GM21825 (cell line): Measurements from ENCODE around the gene ZNF428.
A peak's percentile ranks its signal among the peaks of the same experiment; 100 is the strongest.
"Not testable (repeated sequence)": the region's sequence is repeated elsewhere in the genome, so short reads cannot be mapped to it uniquely, and the experiment has no call there.

ENCODE experiments used
- ATAC-seq: cut with Tn5 transposase; IDR thresholded peaks from one replicate; pipeline ENCODE4 v1.9.1; 2021; ENCODE audit warnings: mild to moderate bottlenecking, moderate library complexity; ENCODE audit not compliant: unreplicated experiment

The ZNF428 gene, protein sequence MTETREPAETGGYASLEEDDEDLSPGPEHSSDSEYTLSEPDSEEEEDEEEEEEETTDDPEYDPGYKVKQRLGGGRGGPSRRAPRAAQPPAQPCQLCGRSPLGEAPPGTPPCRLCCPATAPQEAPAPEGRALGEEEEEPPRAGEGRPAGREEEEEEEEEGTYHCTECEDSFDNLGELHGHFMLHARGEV

DNA sequence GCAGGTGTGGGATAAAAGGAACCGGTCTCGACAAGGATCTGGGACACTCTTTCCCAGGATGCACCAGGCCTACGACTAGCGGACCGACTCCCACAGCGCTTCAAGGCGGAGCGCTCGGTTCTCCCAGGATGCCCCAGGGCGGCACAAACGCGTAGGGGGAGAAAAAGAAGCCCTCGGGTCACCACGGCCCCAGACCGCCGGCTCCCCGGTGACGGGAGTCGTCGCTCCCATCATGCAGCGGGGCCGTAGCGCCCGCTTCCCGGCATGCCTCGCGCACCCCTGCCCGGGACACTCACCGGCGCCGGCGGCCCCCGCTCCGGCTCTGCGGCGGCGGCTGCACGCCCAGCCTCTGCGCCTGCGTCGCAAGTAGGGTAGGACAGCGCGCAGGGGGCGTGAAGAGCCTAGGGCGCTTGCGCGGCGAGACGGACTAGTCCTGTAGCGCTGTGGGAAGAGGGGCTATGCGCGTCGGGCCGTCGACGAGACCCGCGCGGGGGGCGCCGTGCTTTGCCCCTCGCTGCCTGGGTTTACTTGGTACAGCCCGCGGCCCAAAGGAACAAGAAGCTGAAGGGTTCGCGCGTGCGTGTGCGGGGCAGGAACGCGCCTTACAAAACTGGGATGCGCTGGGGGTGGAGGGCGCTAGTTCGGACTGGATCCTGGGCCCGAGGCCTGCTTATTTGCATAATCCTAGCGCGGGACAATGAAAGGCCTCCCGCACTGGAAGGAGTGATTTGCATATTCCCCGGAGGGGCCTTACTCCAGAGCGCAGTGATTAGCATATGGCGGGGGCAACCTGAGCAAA, at the start of gene ZNF428:
Gene ZNF428, minus strand, starts transcription at position 368 of the 799 bp plus-strand sequence. CDS start 5,325 bp downstream, outside the sequence.
- ATAC-seq, result peak; percentile 72

DNA sequence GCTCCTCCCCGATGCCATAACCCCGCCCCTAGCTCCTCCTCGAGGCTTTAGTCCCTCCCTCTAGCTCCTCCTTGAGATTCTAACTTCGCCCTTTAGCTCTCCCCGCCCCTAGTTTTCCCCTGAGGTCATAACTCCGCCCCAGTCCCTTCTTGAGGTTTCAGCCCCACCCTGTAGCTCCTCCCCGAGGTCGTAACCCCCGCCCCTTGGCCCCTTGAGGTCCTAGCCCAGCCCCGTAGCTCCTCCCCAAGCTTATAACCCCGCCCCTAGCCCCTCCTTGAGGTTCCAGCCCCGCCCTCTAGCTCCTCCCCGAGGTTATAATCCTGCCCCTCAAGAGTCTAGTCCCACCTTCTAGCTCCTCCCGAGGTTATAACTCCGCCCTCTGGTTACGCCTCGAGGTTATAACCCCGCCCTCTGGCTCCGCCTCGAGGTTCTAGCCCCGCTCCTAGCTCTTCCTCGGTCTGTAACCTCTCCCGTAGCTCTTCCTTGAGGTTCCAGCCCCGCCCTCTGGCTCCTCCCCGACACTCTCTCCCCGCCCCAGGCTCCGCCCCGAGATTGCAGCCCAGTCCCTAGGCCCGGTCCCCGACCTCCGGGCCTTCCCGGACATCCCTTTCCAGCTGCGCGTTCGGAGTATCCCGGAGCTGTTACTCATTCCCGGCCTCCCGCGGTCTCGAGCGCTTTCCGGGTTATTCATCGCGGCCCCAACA, 49.1 kb upstream of the ZNF428 start:
- ATAC-seq, result peak; percentile 82

DNA sequence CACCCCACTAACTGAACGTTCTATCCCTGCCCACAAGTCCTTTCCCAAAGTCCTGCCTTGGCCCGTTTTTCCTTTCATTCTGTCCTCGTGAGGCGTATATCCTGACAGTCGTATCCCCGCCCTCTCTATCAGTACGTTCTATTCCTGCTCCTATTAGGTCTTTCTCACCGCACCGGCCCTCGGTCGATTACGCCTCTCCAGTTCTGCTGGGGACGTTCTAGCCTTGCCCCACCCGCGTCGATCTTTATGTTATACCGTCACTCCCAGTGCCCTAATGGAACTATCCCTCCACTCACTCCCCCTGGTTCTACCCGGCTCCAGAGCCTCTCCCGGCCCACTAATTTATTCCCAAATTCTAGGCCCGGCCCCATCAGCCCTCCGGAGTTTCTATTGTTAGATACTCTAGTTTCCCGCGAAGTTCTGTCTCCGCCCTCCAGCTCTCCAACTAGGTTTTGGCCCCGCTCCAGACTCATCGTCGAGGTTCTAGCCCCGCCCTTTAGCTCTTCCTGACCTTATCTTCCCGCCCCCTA, 48.5 kb upstream of the ZNF428 start:
- no peak for ATAC-seq

DNA sequence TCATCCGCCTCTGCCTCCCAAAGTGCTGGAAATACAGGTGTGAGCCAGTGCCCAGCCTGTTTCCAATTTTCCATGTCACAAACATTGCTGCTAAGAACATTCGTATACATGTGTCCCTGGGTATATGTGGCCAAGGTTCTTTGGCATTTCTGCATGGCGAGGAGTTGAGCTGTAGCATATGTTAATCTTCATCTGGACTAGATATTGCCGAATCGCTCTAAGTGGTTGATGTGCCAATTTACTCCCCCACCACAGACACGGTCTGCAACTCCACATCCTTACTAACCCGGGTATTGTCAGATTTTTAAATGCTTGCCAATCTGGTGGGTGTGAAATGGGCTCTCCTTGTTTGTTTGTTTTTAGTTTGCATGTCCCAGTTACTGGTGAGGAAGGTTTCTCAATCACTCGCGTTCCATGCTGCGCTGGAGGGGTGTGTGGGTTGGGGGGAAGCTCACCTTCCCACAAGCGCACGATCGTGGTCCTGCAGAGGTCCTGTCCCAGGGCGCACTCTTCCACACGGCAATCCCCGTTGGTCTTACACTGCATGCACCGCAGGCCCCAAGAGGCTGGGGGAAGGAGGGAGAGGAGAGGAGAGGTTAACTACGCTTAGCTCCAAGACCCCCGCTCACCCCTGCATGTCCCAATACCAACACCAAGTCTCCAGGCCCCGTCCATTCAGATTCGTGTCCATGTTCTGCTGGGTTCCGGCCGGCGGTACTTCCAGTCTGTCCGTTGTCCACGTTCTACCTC, 47.9 kb upstream of the ZNF428 start:
- no peak for ATAC-seq

DNA sequence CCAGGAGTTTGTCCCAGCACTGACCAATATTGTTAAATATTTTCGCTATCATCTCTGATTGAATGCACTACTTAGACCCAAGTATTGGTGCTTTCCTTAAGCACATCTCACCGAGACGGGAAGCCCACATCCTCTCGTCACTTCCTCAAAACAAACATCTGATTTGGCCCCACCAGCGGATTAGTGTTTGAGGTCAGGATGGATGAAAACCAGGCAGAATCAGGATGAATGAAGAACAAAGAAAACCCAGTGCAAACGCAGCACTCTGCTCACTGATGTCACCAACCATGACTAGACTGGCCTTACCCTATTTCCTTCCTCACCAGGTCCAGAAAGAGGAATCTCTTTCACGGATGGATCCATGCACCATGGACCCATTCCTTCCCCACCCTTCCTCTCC, 44.6 kb upstream of the ZNF428 start:
- no peak for ATAC-seq

DNA sequence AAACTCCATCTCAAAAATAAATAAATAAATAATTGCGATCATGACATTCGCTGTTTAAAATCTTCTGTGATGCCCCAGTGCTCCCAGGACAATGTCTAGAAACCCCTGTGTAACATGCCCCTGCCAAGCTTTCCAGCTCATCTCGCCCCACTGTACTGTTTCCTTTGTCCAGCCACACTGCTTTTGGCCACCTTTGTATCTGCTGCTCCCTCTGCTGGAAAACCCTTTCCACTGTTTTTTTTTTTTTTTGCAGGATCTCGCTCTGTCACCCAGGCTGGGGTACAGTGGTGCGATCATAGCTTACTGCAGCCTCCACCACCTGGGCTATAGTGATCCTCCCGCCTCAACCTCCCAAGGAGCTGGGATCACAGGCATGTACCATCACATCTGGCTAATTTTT, 43.1 kb upstream of the ZNF428 start:
- no peak for ATAC-seq

DNA sequence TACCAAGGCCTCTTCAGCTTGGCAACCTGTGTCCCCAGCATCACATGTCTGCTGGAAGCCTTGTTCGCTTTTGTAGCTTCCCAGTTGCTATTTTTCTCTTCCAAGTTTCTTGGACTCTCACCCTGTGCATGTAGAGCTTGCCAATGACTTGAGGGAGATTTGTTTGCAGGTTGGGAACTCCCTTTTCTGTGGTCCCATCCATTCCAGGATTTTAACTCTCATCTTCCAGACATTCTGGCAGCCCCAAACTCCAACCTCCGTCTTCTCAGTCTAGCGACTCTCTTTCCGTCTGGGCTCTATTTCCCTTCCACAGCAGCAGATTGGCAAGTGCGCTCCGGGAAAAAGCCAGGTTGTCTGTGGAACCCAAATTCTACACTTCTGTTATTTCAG, 41.5 kb upstream of the ZNF428 start:
- no peak for ATAC-seq

DNA sequence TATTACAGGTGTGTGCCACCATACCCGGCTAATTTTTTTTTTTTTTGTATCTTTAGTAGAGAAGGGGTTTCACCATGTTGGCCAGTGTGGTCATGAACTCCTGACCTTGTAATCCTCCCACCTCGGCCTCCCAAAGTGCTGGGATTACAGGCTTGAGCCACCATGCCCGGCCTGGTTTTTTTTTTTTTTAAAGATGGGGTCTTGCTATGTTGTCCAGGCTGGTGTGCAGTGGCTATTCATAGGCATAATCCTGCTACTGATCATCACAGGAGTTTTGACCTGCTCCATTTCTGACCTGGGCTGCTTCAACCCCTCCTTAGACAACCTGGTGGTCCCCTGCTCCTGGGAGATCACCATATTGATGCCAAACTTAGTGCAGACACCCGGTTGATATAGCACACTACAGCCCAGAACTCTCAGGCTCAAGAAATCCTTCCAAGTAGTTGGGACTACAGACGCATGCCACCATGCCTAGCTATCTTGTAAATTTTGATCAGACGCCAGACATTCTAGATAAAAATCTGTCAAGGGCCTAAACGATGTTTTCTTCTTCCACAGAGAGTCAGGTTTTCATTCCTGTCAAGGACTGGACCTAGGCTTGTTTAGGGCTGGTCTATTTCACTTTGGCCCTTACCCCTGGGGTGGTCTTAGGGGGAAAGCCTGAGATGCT, 41.0 kb upstream of the ZNF428 start:
- ATAC-seq, result no peak

DNA sequence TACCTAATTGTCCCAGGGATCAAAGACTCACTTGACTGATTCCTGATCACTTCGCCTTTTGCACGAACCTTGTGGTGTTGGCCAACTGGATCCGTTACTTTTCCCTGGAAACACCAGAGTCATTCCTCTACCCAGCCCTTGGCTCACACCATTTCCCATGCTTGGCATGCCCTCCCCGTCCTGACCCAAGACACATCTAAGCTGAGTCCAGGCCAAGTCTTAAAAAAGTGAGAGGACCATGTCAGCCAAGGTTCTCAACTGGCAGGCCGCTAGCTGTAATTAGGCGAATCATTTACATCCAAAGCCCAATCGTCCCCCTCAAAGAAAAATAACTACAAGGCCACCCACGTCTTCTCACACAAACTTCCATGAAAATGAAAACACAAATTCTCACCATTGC, 39.1 kb upstream of the ZNF428 start:
- ATAC-seq, result no peak

DNA sequence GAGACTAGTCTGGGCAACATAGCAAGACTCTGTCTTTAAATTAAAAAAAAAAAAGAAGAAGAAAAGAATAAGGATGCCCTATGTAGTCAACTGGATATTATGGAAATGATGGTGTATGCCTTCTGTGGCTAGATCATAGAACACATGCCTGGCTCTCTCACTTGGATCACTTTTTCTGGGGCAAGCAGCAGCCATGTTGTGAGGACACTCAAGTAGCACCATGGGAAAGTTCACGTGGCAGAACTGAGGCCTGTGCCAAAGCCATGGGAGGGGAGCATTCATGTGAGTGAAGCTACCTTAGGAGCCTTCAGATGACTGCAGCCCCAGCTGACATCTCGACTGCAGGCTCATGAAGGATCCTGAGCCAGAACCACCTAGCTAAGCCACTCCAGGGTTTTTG, 38.6 kb upstream of the ZNF428 start:
- ATAC-seq, result no peak

DNA sequence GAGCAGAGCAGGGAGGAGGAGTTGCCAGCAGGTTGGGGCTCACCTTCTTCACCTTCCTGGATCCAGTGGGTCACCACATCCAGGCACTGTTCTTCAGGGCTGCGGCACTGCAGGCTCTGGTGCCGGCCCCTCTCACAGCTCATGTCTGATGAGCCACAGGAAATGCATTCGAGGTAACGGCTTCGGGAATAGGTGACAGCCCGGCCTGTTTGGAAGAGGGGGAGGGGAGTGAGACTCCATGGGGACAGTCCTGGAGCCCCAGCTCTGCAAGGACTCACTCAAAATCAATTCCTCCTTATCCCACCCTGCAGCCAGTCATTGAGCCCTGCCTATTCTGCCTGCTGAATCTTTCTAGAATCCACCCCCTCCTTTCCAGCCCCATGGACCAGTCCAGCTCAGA, 37.0 kb upstream of the ZNF428 start:
- ATAC-seq, result no peak

DNA sequence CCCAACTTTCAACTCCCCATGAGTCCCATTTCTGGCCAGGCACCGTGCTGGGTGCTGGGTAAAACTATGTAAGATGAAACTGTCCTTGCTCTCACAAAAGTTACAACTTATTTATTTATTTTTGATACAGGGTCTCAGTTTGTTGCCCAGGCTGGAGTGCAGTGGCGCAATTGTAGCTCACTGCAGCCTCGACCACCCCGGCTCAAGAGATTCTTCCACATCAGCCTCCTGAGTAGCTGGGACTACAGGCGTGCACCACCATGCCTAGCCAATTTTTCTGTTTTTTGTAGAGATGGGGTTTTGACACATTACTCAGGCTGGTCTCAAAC, 33.1 kb upstream of the ZNF428 start:
- no peak for ATAC-seq

DNA sequence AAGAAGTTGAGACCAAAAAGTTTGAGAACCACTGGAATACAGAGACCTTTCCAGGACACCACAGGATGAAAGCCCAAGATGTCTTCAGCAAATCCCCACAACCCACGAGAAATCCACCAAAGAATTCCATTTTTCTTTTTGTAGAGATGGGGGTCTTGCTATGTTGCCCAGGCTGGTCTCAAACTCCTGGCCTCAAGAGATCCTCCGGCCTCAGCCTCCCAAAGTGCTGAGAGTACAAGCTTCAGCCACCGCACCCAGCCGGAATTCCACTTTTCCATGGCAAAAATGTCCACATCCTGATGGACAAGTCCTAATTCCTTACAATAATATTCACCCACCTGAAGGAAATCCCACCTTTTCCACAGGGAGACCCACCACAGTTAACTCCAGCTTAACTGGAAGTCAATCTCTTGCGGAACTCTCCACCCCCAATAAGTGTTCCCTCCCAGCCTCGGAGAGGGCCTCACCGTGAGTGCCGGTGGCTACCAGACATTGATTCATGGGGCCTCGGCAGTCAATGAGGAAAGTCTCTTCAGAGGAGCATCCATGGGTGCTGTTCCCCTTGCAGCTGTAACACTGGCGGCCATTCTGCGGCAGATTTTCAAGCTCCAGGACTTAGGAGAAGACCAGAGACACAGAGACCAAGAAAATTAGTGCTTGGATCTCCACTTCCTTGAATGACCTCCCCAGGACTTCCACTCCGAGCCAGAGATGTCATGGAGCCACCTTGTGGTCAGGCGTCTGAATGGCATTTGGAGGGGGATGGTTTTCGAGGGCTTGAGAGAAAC, 32.5 kb upstream of the ZNF428 start:
- ATAC-seq, result no peak

DNA sequence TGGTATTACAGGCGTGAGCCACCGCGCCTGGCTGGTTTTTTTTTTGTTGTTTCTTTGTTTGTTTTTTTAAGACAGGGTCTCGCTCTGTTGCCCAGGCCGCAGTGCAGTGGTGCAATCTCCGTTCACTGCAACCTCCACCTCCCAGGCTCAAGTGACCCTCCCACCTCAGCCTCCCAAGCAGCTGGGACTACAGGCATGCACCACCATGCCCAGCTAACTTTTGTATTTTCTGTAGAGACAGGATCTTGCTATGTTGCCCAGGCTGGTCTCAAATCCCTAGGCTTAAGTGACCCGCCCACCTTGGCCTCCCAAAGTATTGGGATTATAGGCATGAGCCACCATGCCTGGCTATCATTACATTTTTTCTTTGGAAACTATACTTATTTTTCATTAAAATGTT, 30.8 kb upstream of the ZNF428 start:
- not testable (repeated sequence) for ATAC-seq

DNA sequence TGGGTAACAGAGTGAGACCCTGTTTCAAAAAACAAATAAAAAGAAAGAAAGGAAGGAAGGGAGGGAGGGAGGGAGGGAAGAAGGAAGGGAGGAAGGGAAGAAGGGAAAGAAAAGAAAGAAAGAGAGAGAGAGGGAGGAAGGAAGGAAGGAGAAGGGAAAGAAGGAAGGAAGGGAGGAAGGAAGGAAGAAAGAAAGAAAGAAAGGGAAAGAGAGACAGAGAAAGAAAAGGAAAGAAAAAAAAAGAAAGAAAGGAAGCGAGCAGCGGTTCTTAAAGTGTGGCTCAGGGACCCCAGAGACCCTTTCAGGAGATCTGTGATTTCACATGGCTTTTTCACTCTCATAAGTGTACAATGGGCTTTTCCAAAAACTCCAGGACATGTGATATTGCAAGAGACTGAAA, 30.1 kb upstream of the ZNF428 start:
- ATAC-seq, result no peak

DNA sequence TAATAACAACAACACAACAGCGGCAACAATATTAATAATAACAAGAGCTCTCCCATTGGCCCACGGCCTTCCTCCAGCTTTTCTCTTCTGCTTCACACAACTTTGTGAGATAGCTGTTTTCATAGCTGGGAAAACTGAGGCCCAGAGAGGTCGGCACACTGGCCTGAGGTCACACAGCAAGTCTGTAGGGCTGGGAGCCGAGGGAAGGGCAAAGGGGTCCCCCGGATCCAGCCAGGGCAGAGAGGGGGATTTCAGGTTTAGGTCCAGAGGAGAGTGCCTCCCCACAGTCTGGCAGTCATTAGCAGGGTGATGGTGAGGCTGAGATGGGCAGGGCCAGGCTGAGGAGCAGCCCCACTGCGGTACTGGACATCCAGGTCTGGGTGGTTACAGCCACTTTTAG, 29.2 kb upstream of the ZNF428 start:
- no peak for ATAC-seq

DNA sequence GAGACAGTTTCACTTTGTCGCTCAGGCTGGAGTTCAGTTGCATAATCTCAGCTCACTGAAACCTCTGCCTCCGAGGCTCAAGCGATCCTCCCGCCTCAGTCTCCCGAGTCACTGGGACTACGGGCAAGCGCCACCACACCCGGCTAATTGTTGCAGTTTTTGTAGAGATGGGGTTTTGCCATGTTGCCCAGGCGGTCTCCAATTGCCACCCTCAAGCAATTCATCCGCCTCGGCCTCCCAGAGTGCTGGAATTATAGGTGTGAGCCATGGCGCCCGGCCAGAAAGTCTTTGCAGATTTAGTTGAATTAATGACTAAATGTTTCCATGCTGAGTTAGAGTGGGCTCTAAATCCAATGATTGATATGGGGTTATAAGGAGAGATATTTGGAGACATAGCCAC, 24.8 kb upstream of the ZNF428 start:
- no peak for ATAC-seq

DNA sequence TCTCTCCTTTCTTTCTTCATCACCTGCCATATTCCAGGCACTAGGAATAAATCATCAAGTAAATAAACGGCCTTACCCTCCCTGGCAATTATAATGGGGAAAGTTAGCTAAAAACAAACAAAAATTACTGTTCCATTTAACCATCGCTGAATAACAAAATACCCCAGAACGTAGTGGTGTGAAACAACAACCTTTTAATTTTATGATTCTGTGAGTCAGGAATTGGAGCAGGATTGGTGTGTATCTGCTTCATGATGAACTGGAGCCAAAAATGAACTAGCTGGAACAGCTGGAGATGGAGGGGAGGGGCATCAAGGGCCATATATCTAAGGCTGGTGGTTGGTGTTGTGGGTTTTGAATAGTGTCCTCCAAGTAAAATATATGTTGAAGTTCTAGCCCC, 23.9 kb upstream of the ZNF428 start:
- no peak for ATAC-seq

DNA sequence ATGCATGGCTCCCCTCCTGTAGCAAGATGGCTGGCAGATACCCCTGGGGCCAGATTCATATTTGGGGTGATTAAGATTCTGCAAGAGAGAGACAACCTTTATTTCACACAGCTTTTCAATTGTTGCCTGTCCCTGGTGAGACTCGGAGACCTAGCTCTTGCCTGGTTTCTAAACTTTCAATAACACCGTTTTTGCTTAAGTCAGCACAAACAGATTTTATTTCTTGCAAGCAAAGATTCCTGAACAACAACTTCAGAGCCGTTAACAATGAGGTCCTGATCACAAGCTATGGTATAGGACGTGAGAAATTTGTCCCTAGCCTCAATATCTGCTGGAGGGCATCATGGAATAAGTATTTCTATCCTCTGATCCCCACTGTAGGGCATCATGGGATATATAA, 23.1 kb upstream of the ZNF428 start:
- no peak for ATAC-seq

DNA sequence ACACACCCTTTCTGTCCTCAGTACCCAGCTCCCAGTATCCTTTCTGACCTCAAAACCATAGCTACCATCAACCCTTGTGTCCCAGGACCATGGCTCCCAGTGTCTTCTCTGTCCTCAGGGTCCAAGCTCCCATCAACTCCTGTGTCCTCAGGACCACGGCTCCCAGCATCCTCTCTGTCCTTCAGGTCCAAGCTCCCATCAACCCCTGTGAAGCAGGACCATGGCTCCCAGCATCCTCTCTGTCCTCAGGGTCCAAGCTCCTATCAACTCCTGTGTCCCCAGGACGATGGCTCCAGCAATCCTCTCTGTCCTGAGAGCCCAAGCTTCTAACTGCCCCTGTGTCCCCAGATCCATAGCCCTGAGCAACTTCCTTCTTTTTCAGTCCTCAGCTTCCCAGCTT, 21.9 kb upstream of the ZNF428 start:
- no peak for ATAC-seq
